Ishikawa (cell line): ENCODE data around the gene CYP11A1.

Experiments used
- FOXM1 ChIP-seq: IDR thresholded peaks from 2 replicates; pipeline ENCODE4 v1.6.1; 2012; ENCODE audit warnings: low read depth, borderline replicate concordance
- TAF1 ChIP-seq: IDR thresholded peaks from 2 replicates; pipeline ENCODE4 v1.6.1; 2012; ENCODE audit warnings: low read depth, mild to moderate bottlenecking

- no peak for TF ChIP-seq FOXM1
- no peak for TF ChIP-seq TAF1
Observed at GRCh38 chr15:74410502-74410901, 43.1 kb upstream of the CYP11A1 start.
